Measurements from ENCODE around the gene LTO1. TPM values are rescaled to one million over a fixed set of nuclear protein-coding genes. Genes with fewer than 3 reads are reported as not detected.

The LTO1 gene
- total RNA-seq, 4 donors from 2014 or later: 4.1 to 30.7 (median 17.4) TPM

DNA sequence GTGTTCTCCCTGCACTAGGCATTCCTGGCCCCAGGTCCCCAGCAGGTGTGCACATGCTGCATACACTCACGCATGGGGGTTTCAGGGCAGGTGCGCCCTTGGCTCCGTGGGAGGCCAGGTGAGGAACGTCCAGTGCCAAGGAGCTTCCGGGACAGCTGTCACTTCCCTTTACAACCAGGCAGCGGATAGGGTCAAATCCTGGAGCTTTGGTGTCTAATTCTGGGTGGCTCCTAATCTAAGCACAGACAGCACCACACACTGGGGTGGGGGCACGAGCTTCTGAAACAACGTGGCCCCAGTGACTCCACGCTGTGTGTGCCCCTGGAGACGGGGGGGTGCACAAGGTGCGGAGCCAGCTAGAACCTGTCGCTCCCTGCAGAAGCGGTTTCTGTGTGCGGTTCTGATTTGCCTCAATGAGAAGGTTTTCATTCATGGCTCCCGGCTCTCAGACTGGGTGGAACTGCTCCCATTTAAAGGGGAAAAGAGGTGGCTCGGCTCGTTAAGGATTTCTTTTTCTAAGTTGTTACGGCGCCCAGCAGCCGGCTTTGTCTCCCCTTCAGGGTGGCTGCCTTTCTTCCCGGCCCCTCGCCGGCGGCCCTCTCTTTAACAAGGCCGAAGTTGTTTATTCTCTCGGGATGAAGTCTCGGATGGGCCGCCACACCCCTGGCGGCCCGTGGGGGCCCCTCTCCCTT, 29.2 kb downstream of the LTO1 start:
- H3K27me3 ChIP-seq: peaks cover 0 to 8% of the 10 kb centered on the region in 2 donors
- DNase-seq: no peak
- no peak overlapping the region for H3K27ac ChIP-seq
- TF ChIP-seq, protein P1, sequence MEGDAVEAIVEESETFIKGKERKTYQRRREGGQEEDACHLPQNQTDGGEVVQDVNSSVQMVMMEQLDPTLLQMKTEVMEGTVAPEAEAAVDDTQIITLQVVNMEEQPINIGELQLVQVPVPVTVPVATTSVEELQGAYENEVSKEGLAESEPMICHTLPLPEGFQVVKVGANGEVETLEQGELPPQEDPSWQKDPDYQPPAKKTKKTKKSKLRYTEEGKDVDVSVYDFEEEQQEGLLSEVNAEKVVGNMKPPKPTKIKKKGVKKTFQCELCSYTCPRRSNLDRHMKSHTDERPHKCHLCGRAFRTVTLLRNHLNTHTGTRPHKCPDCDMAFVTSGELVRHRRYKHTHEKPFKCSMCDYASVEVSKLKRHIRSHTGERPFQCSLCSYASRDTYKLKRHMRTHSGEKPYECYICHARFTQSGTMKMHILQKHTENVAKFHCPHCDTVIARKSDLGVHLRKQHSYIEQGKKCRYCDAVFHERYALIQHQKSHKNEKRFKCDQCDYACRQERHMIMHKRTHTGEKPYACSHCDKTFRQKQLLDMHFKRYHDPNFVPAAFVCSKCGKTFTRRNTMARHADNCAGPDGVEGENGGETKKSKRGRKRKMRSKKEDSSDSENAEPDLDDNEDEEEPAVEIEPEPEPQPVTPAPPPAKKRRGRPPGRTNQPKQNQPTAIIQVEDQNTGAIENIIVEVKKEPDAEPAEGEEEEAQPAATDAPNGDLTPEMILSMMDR (IDR thresholded peaks at IDR 0.05): no peak
- TF ChIP-seq POLR2A (IDR thresholded peaks at IDR 0.05): no peak
- intact Hi-C loops (cut with DNase I; ENCODE audit: low total_unique reads): loop anchor here (10.0 kb wide), 1 partner anchor 351 kb away; the partner anchor contains the start of gene MYEOV
- peaks cover 0 to 21% of the 10 kb centered on the region in 2 donors for H3K4me1 ChIP-seq
- no peak overlapping the region for H3K4me3 ChIP-seq
- no peaks in the 10 kb centered on the region for H3K9me3 ChIP-seq
- H3K36me3 ChIP-seq: no peaks in the 10 kb centered on the region

DNA sequence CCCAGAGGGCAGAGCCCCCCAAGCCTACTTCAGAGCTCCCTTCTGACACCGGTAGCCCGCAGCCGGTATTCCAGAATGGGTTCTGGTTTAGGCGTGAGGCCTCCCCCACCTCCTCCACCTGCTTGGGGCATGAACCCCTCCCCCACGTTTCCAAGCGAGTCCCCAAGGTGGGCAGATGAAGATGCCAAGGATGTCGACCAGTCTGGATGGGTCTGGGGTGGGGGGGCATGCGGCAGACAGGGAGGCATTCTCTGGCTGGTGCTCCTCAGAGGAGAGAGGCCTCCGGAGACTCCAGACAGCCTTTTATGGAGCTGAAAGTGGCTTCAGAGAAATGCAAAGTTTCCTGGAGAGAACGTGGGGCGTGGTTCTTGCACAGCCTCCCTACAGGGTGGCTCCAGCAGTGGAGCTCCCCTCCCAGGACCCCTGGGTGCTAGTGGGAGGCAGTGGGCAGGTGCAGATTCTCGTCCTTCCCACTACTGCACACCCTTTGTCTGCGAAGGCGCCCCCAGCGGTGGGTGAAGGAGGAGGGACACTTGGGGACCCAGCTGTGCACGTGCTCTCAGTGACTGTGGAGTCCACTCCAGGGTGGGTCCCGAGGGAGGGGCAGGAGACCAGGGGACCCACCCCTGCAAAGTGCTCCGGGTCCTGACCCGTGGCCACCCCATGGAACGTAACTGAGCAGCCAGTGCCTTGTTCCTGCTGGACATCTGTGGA, 30.0 kb downstream of the LTO1 start:
- intact Hi-C loops (cut with DNase I; ENCODE audit: low total_unique reads): loop anchor here (5.0 to 10.0 kb wide), 2 partner anchors 350 to 543 kb away; partner anchors contain the start of gene MYEOV
- H3K9me3 ChIP-seq: no peaks in the 10 kb centered on the region
- DNase-seq: no peak
- no peak overlapping the region for H3K4me3 ChIP-seq
- H3K4me1 ChIP-seq: peaks cover 0 to 28% of the 10 kb centered on the region in 2 donors
- H3K36me3 ChIP-seq: no peaks in the 10 kb centered on the region
- H3K27ac ChIP-seq: no peak overlapping the region
- TF ChIP-seq POLR2A (IDR thresholded peaks at IDR 0.05): no peak
- TF ChIP-seq, protein P1 (IDR thresholded peaks at IDR 0.05): no peak
- H3K27me3 ChIP-seq: peaks cover 0 to 14% of the 10 kb centered on the region in 2 donors

DNA sequence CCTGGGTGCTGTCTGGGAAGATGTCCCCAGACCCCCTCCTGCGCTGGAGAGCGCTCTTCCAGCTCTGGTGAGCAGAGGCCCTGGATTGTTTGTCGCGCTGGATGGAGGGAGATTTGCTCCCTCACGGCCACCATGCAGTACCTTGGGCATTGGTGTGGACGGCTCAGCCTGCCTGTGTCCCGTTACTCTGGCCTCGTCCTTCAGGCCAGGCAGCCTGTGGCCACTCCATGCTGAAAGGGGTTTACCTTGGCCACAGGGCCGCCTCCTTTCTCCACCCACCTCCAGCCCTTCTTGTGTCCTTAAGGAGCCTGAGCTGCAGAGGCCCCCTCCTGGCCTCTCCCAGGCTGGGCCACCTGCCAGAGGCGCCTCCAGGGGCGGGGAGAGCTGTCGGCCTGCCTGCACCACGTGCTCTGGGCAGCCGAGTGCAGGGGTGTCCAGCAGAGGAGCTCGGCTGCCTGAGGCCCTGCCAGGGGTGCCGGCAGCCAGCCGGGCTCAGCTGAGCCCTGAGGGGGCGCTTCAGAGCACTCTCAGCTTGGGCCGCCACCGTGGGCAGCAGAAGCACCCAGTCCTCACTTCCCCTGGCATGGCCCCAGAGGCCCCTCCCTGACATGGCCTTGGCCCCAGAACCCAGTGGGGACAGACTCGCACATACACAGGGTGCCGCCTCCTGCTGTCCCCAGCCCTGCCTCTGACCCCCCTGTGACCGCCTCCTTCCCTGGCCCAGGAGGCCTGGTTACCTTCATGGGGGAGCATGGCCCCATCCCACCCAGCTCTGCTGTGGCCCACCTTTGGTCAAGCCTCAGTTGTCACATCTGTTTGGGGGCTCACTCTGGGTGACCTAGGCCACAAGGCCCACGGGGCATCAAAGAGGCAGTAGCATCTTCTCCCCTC, 30.8 kb downstream of the LTO1 start:
- Histone ChIP-seq H3K4me1 (peaks cover 0 to 30% of the 10 kb centered on the region in 2 donors), H3K27ac (no peak overlapping the region), H3K36me3 (no peaks in the 10 kb centered on the region), H3K4me3 (no peak overlapping the region), H3K27me3 (peaks cover 0 to 16% of the 10 kb centered on the region in 2 donors), H3K9me3 (no peaks in the 10 kb centered on the region)
- intact Hi-C loops (cut with DNase I; ENCODE audit: low total_unique reads): loop anchor here (5.0 to 10.0 kb wide), 2 partner anchors 350 to 542 kb away; partner anchors contain the start of gene MYEOV
- TF ChIP-seq, protein P1 (IDR thresholded peaks at IDR 0.05): no peak
- TF ChIP-seq POLR2A (IDR thresholded peaks at IDR 0.05): no peak
- peak in 1 of 2 donors; percentile 65 for DNase-seq

DNA sequence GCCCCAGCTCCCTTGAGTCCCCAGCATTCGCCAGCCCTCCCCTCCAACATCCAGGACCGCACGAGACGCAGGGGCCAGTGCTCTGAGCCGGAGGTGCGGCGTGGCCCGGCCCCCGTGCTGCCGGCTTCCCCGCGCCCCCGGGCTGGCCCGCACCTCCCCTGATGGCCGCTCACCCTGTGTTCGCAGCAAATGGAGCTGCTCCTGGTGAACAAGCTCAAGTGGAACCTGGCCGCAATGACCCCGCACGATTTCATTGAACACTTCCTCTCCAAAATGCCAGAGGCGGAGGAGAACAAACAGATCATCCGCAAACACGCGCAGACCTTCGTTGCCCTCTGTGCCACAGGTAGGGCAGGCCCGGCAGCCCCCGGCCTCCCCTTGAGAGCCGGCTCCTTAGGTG, 31.5 kb downstream of the LTO1 start:
- H3K9me3 ChIP-seq: no peaks in the 10 kb centered on the region
- H3K27ac ChIP-seq: no peak overlapping the region
- no peak overlapping the region for H3K4me3 ChIP-seq
- H3K27me3 ChIP-seq: peaks cover 0 to 16% of the 10 kb centered on the region in 2 donors
- no peaks in the 10 kb centered on the region for H3K36me3 ChIP-seq
- TF ChIP-seq, protein P1 (IDR thresholded peaks at IDR 0.05): no peak
- TF ChIP-seq POLR2A (IDR thresholded peaks at IDR 0.05): no peak
- intact Hi-C loops (cut with DNase I; ENCODE audit: low total_unique reads): loop anchor here (5.0 to 10.0 kb wide), 2 partner anchors 349 to 541 kb away; partner anchors contain the start of gene MYEOV
- H3K4me1 ChIP-seq: peaks cover 0 to 34% of the 10 kb centered on the region in 2 donors
- no peak for DNase-seq

Data from uterus (tissue), 4 donors.